Hematopoietic multipotent progenitor cell treated with erythropoietin and hydrocortisone succinate and interleukin-3 and kit ligand, for 15 days (in vitro differentiated cells): ENCODE results near the gene NPAS1.

Source experiments
- DNase-seq: peaks from one replicate; pipeline ENCODE4 v3.0.0-alpha.2; 2015; ENCODE audit warnings: low spot score

The NPAS1 gene, protein sequence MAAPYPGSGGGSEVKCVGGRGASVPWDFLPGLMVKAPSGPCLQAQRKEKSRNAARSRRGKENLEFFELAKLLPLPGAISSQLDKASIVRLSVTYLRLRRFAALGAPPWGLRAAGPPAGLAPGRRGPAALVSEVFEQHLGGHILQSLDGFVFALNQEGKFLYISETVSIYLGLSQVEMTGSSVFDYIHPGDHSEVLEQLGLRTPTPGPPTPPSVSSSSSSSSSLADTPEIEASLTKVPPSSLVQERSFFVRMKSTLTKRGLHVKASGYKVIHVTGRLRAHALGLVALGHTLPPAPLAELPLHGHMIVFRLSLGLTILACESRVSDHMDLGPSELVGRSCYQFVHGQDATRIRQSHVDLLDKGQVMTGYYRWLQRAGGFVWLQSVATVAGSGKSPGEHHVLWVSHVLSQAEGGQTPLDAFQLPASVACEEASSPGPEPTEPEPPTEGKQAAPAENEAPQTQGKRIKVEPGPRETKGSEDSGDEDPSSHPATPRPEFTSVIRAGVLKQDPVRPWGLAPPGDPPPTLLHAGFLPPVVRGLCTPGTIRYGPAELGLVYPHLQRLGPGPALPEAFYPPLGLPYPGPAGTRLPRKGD

DNA sequence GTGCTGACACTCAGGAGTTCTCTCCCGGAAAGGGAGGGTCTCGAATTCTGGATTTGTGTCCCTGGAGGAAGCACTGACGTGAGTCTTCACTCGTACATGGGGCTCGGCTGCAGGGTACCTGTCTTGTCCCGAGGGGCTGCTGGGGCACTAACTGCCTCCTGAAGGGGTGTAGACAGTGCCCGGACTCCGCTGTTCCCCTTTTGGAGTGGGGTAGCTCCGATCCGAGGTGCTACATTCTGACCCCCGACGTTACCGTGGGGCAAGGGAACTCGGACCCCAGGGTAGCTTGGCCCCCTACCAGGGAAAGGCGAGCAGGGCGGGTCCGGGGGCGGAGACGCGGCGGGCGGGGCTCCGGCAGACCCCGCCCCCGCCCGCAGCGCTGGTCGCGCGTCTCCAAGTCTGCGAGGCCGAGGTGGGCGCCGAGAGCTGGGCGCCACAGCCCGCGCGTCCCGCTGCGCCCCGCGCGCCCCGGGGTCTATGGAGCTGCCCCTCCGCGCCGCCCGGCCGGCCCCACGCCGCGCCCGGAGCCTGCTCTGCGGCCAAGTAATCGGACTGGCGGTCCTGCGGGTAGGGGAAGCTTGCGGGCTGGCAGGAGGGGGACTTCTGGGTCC lies at the start of gene NPAS1:
NPAS1 (plus strand) TSS at position 407 of the 611 bp plus-strand sequence. CDS start 1,211 bp downstream, outside the sequence.
- no peak for DNase-seq

GRCh38 chr19:46970815-46971214 lies 48.8 kb upstream of the NPAS1 start:
- DNase-seq: no peak

DNA sequence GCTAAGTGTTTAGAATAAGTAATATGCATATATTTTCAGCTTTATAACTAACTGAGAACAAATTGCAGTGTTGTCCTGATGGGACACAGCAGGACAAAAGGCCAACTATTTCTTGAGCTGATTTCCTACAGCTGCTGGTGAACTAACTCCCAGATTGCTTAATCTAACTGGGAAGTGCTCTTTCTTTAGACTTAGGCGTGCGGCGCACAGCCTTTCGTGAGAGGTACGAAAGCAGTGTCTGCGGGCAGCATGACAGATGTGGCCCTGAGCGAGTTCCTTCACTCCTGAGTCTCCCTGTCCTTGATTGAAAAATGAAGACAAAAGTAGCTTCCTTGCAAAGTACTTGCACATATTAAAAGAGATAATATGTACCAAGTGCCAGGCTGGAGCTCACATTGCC lies 47.3 kb upstream of the NPAS1 start:
- no peak for DNase-seq

GRCh38 chr19:46974181-46974580 lies 45.5 kb upstream of the NPAS1 start:
- DNase-seq: no peak

DNA sequence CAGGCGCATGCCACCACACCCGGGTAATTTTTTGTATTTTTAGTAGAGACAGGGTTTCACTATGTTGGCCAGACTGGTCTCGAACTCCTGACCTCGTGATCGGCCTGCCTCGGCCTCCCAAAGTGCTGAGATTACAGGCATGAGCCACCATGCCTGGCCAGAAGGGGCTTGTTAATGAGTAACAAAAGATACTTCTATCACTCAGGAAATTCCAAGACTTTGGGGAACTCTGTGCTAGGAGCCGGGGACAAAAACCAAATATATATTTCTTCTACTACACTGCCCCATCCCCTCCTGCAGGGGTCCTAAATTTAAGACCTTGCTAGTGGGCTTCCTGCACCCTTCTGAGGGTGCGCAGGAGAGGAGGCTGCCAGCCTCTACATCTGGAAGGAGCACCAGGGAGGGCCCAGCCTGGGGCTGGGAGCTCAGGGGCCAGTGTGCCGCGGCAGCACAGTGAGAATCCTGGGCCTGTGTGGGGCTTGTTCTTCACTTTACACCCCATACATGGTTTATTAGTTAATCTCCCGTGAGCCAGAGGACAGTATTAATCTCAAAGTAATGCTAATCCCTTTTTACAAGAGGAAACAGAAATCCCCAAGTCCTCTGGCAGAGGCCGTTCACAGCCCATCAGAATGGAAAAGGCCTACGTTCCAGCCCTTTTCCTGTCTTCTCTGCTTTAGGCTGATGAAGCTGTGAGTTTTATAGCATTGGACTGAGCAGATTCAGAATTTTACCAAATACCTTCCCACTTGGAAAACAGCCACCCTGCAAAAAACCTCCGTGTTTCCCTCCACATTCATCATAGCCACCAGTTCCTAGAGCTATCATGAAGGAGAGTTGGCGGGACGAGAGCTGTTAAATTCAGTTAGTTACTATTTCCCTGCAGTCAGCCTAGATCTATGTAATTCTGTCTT lies 44.4 kb upstream of the NPAS1 start:
- DNase-seq: no peak

DNA sequence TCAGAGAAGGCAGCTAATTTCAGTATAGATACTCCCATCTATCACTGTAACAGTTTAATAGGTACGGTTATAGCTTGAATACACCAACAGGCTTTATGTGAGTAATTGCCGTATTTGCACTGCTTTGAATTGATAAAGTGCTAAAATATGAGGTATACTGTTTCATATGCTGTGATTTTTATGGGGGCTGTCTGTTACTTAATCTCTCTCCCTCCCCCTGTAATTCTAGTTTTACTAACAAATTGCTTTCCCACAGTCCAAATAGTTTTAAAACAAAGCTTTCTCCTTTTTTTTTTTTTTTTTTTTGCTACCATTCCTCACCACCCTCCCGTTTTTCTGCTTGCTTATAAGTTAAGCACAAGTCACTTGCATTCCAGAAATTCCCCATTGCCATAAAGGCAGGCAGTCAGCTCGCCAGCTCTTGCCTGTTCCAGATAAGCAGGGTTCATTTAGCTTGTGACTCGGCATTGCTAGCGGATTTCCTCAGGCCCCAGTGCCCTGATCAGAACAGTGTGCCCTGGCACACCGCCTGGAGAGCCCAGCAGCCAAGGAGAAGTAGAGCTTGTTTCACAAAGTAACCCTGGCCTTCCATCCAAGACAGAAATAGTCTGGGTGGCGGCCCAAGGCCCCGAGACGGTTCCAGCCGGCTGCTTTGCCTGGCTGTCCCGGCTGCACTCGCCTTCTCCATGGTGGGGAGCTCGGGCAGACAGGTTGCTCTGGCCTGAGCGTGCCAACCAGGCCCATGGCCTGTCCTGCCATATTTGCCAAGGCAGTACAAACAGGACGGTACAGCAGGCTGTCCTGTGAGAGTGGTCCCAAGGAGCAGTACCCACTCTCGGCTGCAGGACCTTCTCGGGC lies 43.5 kb upstream of the NPAS1 start:
- DNase-seq: peak; percentile 26

GRCh38 chr19:46976845-46977320 lies 42.8 kb upstream of the NPAS1 start:
- no peak for DNase-seq

DNA sequence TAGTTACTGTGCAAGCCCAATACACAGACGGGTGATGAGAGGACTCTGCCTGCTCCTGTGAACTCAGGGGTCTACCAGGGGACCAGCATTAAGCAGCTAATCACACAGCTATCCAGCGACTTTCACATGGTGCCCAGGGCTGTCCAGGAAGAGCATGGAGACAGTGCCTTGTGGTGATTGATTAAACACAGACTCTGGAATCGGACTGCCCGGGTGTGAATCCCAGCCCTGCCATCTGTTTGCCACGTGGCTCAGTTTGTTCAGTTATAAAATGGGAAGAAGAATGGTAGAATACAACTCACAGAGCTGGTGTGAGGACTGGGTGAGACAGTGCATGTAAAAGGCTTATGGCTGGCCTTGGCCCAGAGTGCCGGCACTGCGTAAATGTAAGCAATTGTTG lies 42.1 kb upstream of the NPAS1 start:
- no peak for DNase-seq

- DNase-seq: no peak
These were observed 41.3 kb upstream of the NPAS1 start for GRCh38 chr19:46978171-46978869.

GRCh38 chr19:46979126-46980105 lies 40.2 kb upstream of the NPAS1 start:
- DNase-seq: no peak

- no peak for DNase-seq
These were observed 38.9 kb upstream of the NPAS1 start for GRCh38 chr19:46980761-46981160.

DNA sequence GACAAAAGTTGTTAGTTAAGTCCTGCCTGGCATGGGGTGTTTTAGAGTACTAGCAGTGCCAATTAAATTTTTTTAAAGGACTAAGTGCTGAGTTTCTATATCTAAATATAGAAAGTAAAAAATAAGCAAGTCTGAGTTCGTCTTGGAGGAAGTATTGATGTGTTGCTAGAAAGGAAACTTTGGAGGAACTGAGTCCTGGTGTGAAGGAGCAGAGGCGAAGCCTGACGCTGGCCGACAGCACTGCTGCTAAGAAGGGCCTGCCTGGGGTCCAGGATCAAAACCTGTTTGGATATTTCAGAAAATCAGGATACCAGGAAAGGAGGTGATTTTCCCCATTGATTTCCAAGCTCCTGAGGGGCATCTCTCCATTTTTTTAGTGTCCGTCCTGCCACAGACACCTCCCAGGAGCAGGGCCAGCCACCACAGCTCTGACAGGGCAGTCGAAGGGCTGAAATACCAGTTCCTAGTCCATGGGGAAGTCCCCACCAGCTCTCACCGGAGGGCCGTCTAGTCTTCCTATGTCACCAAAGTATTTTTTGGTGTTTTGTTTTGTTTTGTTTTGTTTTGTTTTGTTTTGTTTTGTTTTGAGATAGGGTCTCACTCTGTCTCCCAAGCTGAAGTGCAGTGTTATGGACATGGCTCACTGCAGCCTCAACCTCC lies 38.2 kb upstream of the NPAS1 start:
- no peak for DNase-seq

DNA sequence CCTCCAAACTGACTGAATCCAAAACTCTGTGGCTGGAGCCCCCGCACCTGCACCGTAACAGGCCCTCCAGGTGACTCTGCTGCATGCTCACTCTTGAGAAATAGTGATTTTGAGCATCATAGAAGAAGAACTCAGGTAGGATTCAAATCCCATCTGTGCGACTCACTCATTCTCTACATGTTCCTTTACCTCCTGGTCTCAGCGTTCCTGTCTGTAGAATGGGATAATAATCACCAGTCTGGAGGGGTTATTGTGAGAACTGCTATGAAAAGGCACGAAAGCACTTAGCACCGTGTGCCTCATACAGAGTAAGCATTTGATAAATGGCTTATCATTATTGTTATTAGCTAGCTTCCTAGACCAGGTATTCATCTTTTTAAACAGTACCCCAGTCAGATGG lies 36.5 kb upstream of the NPAS1 start:
- no peak for DNase-seq

- no peak for DNase-seq
These were observed 35.3 kb upstream of the NPAS1 start for GRCh38 chr19:46984077-46985010.

DNA sequence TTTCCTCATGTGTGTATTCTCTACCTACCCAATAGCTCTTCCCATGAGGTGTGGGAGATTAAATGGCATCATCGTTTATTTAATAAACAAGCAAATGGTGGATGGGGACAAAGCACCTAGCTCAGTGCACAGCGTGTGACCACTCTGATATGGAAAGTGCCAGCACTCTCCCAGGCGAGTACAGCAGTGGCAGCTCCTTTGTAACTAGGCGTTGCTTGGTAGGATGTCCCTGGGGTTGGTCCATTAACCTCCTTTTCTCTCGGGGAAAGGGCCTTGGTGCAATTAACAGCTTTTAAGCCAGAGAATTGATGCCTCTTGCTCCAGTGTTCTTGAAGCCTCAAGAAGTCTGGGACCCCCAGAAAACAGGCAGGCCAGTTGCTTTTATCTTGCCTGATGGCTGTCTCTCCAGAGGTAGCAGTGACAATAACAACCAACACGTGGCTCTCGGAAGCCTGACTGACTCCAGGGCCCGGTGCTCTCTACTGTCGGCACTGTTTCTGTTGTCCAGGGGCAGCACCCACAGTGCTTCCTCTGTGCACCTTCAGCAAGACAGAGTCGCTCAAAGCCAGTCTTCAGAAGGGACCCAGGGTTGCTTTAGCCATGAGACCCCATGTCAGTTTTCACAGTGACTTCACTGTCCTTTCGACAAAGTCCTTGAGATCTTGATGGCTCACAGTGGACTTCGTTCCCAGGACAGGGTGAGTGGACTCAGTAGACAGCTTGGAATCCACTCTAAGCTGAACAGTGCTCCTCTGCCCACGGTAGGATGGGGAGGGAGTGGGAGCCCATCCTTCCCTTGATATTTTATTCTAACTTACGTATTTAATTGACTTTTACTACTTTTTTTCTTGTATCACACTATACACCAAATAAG lies 33.9 kb upstream of the NPAS1 start:
- no peak for DNase-seq

DNA sequence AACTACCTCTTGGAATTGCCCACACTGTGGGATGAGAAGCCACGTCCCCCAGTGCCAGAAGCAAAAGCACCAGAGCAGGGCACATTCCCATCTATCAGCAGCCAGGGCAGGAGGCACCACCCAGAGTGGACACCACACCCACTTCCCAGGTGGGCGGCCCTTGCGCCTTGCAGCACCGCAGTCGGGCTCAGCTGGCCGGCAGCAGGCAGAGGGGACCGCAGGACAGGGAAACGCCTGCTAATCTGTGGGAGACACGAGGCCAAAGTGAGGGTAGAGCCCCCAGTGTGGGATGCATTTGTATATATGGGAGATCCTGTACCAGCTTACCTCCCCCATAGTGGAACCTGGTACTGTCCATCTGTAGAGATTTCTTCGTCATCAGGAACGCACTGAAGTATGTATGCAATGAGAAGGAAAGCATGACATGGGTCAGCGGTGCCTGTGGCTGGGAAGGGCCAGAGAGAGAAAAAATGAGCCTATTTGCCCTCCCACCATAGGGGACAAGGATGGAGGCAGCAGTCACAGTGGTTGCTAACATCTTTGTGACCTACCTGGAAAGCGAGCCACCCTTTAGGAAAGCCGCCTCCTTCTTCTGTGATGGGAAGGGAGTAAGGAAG lies 30.9 kb upstream of the NPAS1 start:
- no peak for DNase-seq
